GM12878 (cell line): Measurements from ENCODE around the gene ECI1. TPM values are rescaled to one million over a fixed set of nuclear protein-coding genes. Genes with fewer than 3 reads are reported as not detected.

Source experiments
- ATAC-seq: fragments of 200-7000 bp; cut with Tn5 transposase; 3 replicates; pipeline ENCODE4 v1.9.1; 2020; ENCODE audit warnings: mild to moderate bottlenecking, moderate library complexity
- BruUV-seq: library from RNA; stranded (reverse); fragments of 400-500 nt; replicated peaks from 2 replicates; lab custom pipeline; 2021; lab: Mats Ljungman, UMichigan
- CTCF ChIA-PET: fragments of 300-600 bp; sonication (Branson Sonifier 250); formaldehyde crosslinking; extraction: SDS; loops from one replicate; lab custom pipeline; 2021; ENCODE audit warnings: inconsistent platforms; lab: Yijun Ruan, JAX
- POLR2A ChIA-PET: fragments of 350-600 bp; formaldehyde crosslinking; extraction: SDS; loops from one replicate; lab custom pipeline; 2021; ENCODE audit warnings: inconsistent platforms; lab: Charles Lee
- RAD21 ChIA-PET: fragments of 300-600 bp; sonication (Branson Sonifier 250); formaldehyde crosslinking; loops from one replicate; lab custom pipeline; 2023; ENCODE audit warnings: antibody characterized with exemption; ENCODE audit not compliant: unreplicated experiment; lab: Charles Lee
- SMC1A ChIA-PET: fragments of 300-600 bp; sonication (Branson Sonifier 250); formaldehyde crosslinking; loops from one replicate; lab custom pipeline; 2023; ENCODE audit not compliant: unreplicated experiment, uncharacterized antibody; lab: Charles Lee
- DNase-seq: peaks from one replicate; pipeline ENCODE4 v3.0.0-alpha.2; 2011; ENCODE audit warnings: low read depth, low spot score
- FAIRE-seq: peaks from 3 replicates; lab custom pipeline; 2011; peaks lifted over from hg19 to GRCh38; lab: Jason Lieb, UNC
- H2AFZ ChIP-seq: 2 replicates; pipeline ENCODE4 v1.6.0; 2011; ENCODE audit warnings: low read depth, low read length, control low read depth; ENCODE audit not compliant: control insufficient read depth
- H3K27ac ChIP-seq: 2 replicates; pipeline ENCODE4 v1.5.1; 2011; ENCODE audit warnings: control low read depth; ENCODE audit not compliant: control insufficient read depth, insufficient read depth
- H3K27me3 ChIP-seq, 2 experiments: replicated peaks in 1 of 2; 2 replicates each; pipeline versions ENCODE4 v1.6.0 to v1.6.1; 2011; ENCODE audit warnings: low read length in 1 of 2; ENCODE audit not compliant: control insufficient read depth in 2 of 2, insufficient read depth in 2 of 2
- H3K36me3 ChIP-seq, 2 experiments: 2 replicates each; pipeline ENCODE4 v1.5.1; 2011; ENCODE audit warnings: low read length in 1 of 2; ENCODE audit not compliant: control insufficient read depth in 2 of 2, insufficient read depth in 2 of 2
- H3K4me1 ChIP-seq: 2 replicates; pipeline ENCODE4 v1.6.1; 2011; ENCODE audit warnings: mild to moderate bottlenecking, low read length, moderate library complexity, mixed read lengths; ENCODE audit not compliant: control insufficient read depth, insufficient read depth
- H3K4me2 ChIP-seq: 2 replicates; pipeline ENCODE4 v1.6.0; 2011; ENCODE audit warnings: control low read depth; ENCODE audit not compliant: control insufficient read depth, insufficient read depth
- H3K4me3 ChIP-seq: fragments of 200-600 bp; sonication (generic); 2 replicates; pipeline ENCODE4 v1.5.1; 2016
- H3K79me2 ChIP-seq: 2 replicates; pipeline ENCODE4 v1.6.0; 2011; ENCODE audit warnings: low read length; ENCODE audit not compliant: control insufficient read depth, insufficient read depth
- H3K9ac ChIP-seq: 2 replicates; pipeline ENCODE4 v1.8.0; 2011; ENCODE audit warnings: low read length, control low read depth, mixed read lengths; ENCODE audit not compliant: control insufficient read depth, insufficient read depth
- H3K9me3 ChIP-seq: replicated peaks from 3 replicates; pipeline ENCODE4 v1.5.1; 2011; ENCODE audit warnings: mild to moderate bottlenecking, low read length; ENCODE audit not compliant: control insufficient read depth, insufficient read depth
- H4K20me1 ChIP-seq: 2 replicates; pipeline ENCODE4 v1.6.0; 2011; ENCODE audit not compliant: control insufficient read depth, insufficient read depth
- CBX3 ChIP-seq: fragments of 200-600 bp; sonication (generic); IDR thresholded peaks from 2 replicates; pipeline ENCODE4 v1.6.1; 2016; ENCODE audit warnings: low read depth, borderline replicate concordance
- CHD2 ChIP-seq: IDR thresholded peaks from 2 replicates; pipeline ENCODE4 v1.6.1; 2011; ENCODE audit warnings: low read depth, low read length, improper control_type of control experiment, borderline replicate concordance
- CREM ChIP-seq: IDR thresholded peaks from 2 replicates; pipeline ENCODE4 v1.6.1; 2014; ENCODE audit warnings: antibody characterized with exemption, low read depth
- CTCF ChIP-seq, 3 experiments: IDR thresholded peaks in 2 of 3; conservative IDR thresholded peaks in 1 of 3; 2 replicates each; pipeline ENCODE4 v1.5.1; 2011; ENCODE audit warnings: low read depth in 3 of 3, low read length in 3 of 3, mild to moderate bottlenecking in 3 of 3, control low read depth in 2 of 3, moderate library complexity in 2 of 3, inconsistent platforms in 1 of 3, mixed read lengths in 1 of 3; ENCODE audit not compliant: control insufficient read depth in 2 of 3, insufficient read depth in 1 of 3; ENCODE audit errors: extremely low read depth in 1 of 3
- HDGF ChIP-seq: fragments of 450-650 bp; IDR thresholded peaks from 2 replicates; pipeline ENCODE4 v1.6.1; 2016; ENCODE audit warnings: antibody characterized with exemption
- IKZF1 ChIP-seq: fragments of 450-650 bp; conservative IDR thresholded peaks from 2 replicates; pipeline ENCODE4 v1.6.1; 2017; ENCODE audit warnings: antibody characterized with exemption, mild to moderate bottlenecking
- MTA2 ChIP-seq: fragments of 450-650 bp; IDR thresholded peaks from 2 replicates; pipeline ENCODE4 v1.6.1; 2016; ENCODE audit warnings: low read depth, mild to moderate bottlenecking, moderate library complexity
- NKRF ChIP-seq: fragments of 450-650 bp; conservative IDR thresholded peaks from 2 replicates; pipeline ENCODE4 v1.6.1; 2017; ENCODE audit warnings: mild to moderate bottlenecking, moderate library complexity
- RELB ChIP-seq: fragments of 450-650 bp; IDR thresholded peaks from 2 replicates; pipeline ENCODE4 v1.6.1; 2017; ENCODE audit warnings: low read depth, mild to moderate bottlenecking, moderate library complexity
- SMARCA5 ChIP-seq: fragments of 450-650 bp; IDR thresholded peaks from 2 replicates; pipeline ENCODE4 v1.6.1; 2017; ENCODE audit warnings: mild to moderate bottlenecking
- ZBED1 ChIP-seq: IDR thresholded peaks from 2 replicates; pipeline ENCODE4 v1.6.1; 2016; ENCODE audit warnings: borderline replicate concordance
- WGBS: methylation state at CpG from one replicate; pipeline ENCODE4 v1.1.6; 2016; ENCODE audit warnings: low lambda C conversion rate; ENCODE audit not compliant: insufficient replicate concordance, insufficient coverage; ENCODE audit errors: missing lambda C conversion rate; 5-methylcytosine and 5-hydroxymethylcytosine counted together
- in situ Hi-C: fragments of 300-500 bp; cut with MboI; formaldehyde crosslinking; loops from 9 replicates; pipeline ENCODE4 v1.14.3; 2018; ENCODE audit warnings: mixed read lengths
- intact Hi-C: fragments of 100-400 bp; cut with micrococcal nuclease; formaldehyde crosslinking; loops from one replicate; pipeline ENCODE4 v1.14.2; 2022; ENCODE audit not compliant: unreplicated experiment
- polyA plus RNA-seq, 11 experiments: library from polyadenylated mRNA; depleted of rRNA in 4 of 11; unstranded in 6 of 11; stranded (reverse) in 5 of 11; fragments of >200 nt; fragmentation: Nextera tagmentation in 4 of 11; fragmentation: Illumina TruSeq in 1 of 11; extraction: Ambion mirVana in 4 of 11; extraction: Trizol in 1 of 11; gene quantifications; 1 replicate in 1 of 11; 2 replicates in 10 of 11; pipeline versions ENCODE4 v1.2.1 to v1.2.3, GENCODE V29; 2011 to 2016; ENCODE audit warnings: inconsistent platforms in 2 of 11, missing spikeins in 2 of 11, low read depth in 1 of 11
- total RNA-seq, 4 experiments: library from RNA; depleted of rRNA in 3 of 4; stranded (reverse); fragments of >200 nt in 3 of 4; fragmentation: Illumina TruSeq in 1 of 4; extraction: Trizol in 1 of 4; gene quantifications; 2 replicates each; pipeline versions ENCODE4 v1.2.1 to v1.2.3, GENCODE V29; 2013 to 2021

The ECI1 gene
- total and polyA plus RNA-seq, 10 of the 15 experiments (the other 5 are each of a cell fraction or from before 2014, with no cell fraction given) = 2.2 to 82.1 (median 24.8) TPM

- no peak for TF ChIP-seq RELB
- TF ChIP-seq CBX3 = no peak
- no peak for TF ChIP-seq NKRF
- TF ChIP-seq MTA2 = no peak
Measured at GRCh38 chr16:2226245-2226793, 25.1 kb downstream of the ECI1 start (continued).

GRCh38 chr16:2223942-2224486 lies 27.4 kb downstream of the ECI1 start:
- BruUV-seq = TSS peak; percentile 77
- H4K20me1 ChIP-seq = no peaks in the 10 kb centered on the region
- intact Hi-C loops = loop anchor here (2.0 kb wide), 1 partner anchor 27 kb away; the partner anchor contains the start of gene ECI1
- ChIA-PET CTCF (interaction anchor here (1.3 kb wide), 1 partner anchor 28 kb away, joined by 3 read pairs; no protein-coding TSS in a partner anchor), POLR2A (no interaction called here), RAD21 (no interaction called here), SMC1A (no interaction called here)
- peaks cover 27% of the 10 kb centered on the region for H3K79me2 ChIP-seq
- H3K4me1 ChIP-seq = peaks cover 5% of the 10 kb centered on the region; the same call in 1 of the 2 replicates
- DNase-seq (no peak), FAIRE-seq (no peak), ATAC-seq (peak; percentile 61)
- peak overlapping the region; percentile 78 for H3K27ac ChIP-seq
- in situ Hi-C loops = no loop called here
- H3K4me2 ChIP-seq = peak overlapping the region; percentile 40
- peak overlapping the region; percentile 96 for H3K4me3 ChIP-seq
- H2AFZ ChIP-seq = peak overlapping the region; percentile 85
- H3K9ac ChIP-seq = peak overlapping the region; percentile 87
- no peaks in the 10 kb centered on the region for H3K9me3 ChIP-seq
- no peaks in the 10 kb centered on the region for H3K27me3 ChIP-seq
- peaks cover 4 to 6% of the 10 kb centered on the region in 2 experiments; a peak in 3 of 4 replicates for H3K36me3 ChIP-seq
- 3% methylated on average over 20 of the region's 22 CpGs for WGBS
- peak in 2 of 3 experiments; percentile 11 to 35; a peak in 2 of 6 replicates for TF ChIP-seq CTCF (IDR thresholded peaks at IDR 0.05 in 2 of 3, conservative IDR thresholded peaks at IDR 0.05 in 1 of 3; ENCODE audit: control insufficient read depth in 2 of 3, extremely low read depth in 1 of 3, insufficient read depth in 1 of 3, low read depth in 3 of 3, low read length in 3 of 3)
- TF ChIP-seq SMARCA5 = 0 out of 2 replicates have a peak, but pooled peaks have one; percentile 8
- TF ChIP-seq CHD2 = 0 out of 2 replicates have a peak, but pooled peaks have one; percentile 7
- no peak for TF ChIP-seq ZBED1
- TF ChIP-seq NKRF = 0 out of 2 replicates have a peak, but pooled peaks have one; percentile 11
- TF ChIP-seq CREM = no peak
- no peak for TF ChIP-seq HDGF
- peak; percentile 7; the same call in 1 of the 2 replicates for TF ChIP-seq IKZF1
